HG02884 (cell line): Measurements from ENCODE around the gene INTS3.
"Not testable (repeated sequence)": the region's sequence is repeated elsewhere in the genome, so short reads cannot be mapped to it uniquely, and the experiment has no call there.

Source experiments
- ATAC-seq: cut with Tn5 transposase; IDR thresholded peaks from one replicate; pipeline ENCODE4 v1.9.1; 2021; ENCODE audit warnings: mild to moderate bottlenecking, moderate library complexity; ENCODE audit not compliant: unreplicated experiment

Gene INTS3

DNA sequence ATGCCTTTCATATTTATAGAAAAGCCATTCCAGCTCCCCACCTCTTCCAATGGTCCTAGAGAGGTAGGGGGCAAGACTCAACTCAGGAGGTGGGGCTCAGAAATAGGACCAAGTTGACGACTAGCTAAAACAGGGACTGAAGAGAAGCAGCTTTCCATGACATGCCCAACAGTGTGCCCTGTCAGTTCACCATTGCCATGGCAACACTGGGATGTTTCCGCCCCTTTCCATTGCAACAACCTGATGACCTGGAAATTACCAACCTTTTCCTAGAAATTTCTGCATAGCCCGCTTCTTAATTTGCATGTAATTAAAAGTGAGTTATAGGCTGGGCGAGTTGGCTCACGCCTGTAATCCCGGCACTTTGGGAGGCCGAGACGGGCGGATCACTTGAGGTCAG is 22.4 kb upstream of the INTS3 start:
- no peak for ATAC-seq

DNA sequence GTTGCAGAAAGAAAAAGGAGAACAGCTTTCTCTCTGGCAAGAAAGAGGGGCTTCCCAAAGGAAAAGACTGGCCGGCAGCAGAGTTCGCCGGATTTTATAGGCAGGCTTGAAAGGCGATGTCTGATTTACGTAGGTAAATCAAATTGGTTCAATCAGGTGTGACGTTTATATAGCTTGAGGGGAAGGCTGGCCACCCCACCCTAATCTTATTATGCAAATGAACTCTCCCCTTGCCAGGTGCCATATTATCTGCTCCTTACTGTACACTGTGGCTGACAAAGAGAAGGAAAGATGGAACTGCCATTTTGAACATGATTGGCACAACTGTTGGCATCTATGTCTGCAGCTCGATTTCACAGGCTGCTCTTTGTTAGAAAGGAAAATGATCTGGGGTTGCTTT is 16.8 kb upstream of the INTS3 start:
- no peak for ATAC-seq

DNA sequence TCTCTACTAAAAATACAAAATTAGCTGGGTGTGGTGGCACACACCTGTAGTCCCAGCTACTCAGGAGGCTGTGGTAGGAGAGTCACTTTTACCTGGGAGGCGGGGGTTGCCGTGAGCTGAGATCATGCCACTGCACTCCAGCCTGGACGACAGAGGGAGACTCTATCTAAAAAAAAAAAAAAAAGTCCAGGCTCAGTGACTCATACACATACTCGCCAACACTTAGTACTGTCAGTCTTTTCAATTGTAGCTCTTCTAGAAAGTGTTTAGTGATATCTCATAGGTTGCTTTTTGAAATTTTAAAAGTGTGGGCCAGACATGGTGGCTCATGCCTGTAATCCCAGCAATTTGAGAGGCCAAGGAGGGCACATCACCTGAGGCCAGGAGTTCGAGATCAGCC is 11.6 kb upstream of the INTS3 start:
- not testable (repeated sequence) for ATAC-seq

GRCh38 chr1:153717330-153717729 is 10.5 kb upstream of the INTS3 start:
- ATAC-seq, result no peak

GRCh38 chr1:153723687-153724086 is 4.2 kb upstream of the INTS3 start:
- ATAC-seq, result no peak

- not testable (repeated sequence) for ATAC-seq
These were observed 3.2 kb upstream of the INTS3 start for GRCh38 chr1:153724634-153725033.

- no peak for ATAC-seq
These were observed 636 bp downstream of the INTS3 start for GRCh38 chr1:153728305-153729066.

DNA sequence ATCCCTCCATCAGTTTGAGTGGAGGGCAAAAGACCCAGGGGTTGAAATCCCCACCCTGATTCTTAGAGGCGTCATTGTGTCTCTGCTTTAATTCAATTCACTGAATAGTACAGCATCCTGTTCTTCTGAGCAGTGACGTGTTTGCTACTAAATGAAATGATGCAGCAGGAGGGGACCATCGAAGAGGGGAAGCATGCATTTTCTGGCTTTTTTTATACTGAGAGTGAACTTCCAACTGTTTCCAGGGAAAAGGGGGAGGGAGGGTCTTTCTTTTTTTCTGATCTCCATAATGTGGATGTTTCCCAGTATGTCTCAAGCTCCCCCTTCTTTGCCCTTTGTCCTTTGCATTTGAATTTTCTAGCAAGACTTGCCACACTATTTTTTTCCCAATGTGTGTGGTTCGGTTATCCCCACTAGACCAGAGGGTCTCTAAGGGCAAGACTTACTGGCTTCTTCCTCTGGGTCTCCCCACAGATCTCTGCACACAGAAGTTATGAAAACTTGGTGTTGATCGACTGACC is 2.7 kb downstream of the INTS3 start:
- no peak for ATAC-seq

- no peak for ATAC-seq
These were observed 6.1 kb downstream of the INTS3 start for GRCh38 chr1:153733970-153734369.

DNA sequence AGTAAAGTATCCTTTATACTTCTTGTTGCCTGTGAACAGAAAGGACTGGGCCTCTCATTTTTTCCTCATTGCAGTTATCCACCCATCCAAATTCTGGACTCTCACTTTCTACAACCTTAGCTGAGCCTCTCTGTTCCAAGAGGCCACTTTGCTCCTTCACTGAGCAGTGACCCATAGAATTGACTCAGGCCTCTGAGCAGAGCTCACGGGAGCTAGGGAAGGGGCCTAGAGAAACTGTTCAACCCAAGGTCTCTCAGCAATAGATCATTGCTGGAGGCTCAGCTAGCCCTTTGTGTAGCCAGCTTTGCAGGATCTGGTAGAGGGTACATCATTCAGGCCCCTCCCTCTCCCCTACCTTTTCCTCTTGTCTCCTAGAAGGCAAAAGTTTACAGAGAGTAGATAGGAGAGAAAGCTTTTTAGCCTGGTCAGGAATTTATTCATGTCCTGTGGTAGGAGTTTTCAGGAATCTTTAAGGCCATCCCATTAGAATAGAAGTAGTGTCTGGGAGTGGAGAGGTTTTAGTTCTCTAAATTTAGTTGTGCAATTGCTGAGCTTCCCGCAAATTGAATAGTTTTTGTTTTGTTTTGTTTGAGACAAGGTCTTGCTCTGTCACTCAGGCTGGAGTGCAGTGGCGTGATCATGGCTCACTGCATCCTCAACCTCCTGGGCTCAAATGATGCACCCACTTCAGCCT is 6.7 kb downstream of the INTS3 start:
- no peak for ATAC-seq

DNA sequence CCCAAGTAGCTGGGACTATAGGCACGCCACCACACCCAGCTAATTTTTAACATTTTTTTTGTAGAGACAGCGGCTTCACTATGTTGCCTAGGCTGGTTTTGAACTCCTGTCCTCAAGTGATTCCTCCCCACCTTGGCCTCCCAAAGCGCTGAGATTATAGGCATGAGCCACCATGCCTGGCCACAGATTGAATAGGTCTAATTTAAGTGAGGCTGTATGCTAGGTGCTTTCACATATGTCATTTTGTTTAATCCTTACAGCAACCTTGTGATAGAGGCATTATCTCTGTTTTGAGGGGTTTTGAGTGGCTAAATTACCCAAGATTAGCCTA is 7.2 kb downstream of the INTS3 start:
- no peak for ATAC-seq

- no peak for ATAC-seq
These were observed 14.1 kb downstream of the INTS3 start for GRCh38 chr1:153741986-153742385.

DNA sequence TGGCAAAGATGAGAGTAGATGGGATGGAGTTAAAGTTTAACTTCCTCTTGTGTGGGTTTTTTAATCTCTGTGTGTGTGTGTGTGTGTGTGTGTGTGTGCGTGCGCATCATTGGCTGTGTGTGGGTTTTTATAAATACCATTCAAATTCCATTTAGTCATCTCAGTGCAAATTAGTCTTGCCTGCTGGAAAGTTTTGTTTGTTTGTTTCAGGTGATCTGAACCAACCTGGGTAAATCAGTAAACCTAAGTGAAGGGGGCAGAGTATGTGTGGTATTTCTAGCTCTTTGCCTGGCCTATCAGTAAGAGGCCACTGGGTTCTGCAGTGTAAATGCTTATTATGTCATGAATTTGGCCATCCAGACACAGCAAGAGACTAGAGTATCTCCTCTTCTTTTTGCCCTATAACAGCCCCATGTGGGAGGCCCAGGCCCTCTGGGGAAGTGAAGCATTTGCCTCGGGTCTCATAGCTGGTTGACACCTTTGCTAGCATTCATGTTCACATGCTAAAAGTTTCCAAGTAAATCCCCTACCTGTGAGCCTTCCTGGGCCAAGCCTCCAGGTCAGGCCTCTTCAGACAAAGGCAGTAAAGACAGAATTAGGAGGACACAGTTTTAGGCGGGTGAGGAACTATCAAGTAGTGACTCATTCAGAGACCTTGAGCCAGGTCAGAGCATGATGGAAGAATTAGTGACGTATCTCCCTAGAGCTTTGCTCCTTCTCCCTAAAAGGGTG is 14.7 kb downstream of the INTS3 start:
- ATAC-seq, result no peak

DNA sequence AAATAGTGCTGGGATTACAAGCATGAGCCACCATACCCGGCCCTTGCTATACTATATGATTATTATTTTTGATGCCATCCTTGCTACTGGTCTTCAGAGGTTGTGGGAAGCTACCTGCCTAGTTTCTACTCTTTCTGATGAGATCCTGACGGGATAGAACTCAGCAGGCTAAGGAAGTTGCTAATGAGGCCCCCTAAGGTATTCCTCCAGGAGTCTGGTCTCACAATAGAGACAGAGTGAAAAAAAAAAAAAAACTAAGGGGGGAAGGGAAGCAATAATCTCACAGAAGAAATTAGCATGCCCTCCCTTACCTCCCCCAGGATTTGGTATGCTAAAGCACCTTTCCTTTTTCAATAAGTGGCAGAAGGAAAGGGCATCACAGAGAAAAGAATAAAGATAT is 17.6 kb downstream of the INTS3 start:
- ATAC-seq, result no peak

DNA sequence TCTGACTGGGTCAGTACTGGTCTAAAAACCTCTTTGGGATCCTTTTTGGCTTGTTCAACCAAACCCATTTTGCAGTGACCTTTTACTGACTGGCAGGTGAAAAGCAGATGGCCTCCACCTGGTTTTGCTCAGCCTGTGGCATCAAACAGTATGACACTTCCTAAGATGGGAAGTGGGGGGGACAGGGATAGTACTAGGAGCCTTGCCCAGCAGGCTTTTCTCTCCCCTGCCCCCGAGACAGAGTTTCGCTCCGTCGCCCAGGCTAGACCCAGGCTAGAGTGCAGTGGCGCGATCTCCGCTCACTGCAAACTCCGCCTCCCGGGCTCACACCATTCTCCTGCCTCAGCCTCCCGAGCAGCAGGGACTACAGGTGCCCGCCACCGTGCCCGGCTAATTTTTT is 18.3 kb downstream of the INTS3 start:
- ATAC-seq, result no peak

DNA sequence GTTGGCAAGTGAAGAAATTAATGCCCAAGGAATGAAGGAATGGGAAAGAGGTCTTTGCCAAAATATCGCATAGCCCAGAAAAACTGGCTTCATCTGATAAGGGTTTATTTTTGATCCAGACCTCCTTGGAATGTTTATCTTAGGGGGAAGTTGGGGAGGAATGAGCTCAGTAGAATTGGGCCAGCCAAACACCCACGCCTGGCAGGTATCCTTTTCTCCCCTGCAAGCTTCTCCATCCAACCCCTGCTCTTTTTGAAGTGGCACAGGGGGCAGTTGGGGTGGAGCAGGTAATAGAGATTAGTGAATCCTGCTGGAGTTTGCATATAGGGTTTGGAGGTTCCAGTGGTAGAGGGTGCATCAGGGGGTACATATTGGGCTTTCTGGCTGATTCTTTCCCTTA is 21.1 kb downstream of the INTS3 start:
- no peak for ATAC-seq

- no peak for ATAC-seq
These were observed 21.7 kb downstream of the INTS3 start for GRCh38 chr1:153749408-153750005.

DNA sequence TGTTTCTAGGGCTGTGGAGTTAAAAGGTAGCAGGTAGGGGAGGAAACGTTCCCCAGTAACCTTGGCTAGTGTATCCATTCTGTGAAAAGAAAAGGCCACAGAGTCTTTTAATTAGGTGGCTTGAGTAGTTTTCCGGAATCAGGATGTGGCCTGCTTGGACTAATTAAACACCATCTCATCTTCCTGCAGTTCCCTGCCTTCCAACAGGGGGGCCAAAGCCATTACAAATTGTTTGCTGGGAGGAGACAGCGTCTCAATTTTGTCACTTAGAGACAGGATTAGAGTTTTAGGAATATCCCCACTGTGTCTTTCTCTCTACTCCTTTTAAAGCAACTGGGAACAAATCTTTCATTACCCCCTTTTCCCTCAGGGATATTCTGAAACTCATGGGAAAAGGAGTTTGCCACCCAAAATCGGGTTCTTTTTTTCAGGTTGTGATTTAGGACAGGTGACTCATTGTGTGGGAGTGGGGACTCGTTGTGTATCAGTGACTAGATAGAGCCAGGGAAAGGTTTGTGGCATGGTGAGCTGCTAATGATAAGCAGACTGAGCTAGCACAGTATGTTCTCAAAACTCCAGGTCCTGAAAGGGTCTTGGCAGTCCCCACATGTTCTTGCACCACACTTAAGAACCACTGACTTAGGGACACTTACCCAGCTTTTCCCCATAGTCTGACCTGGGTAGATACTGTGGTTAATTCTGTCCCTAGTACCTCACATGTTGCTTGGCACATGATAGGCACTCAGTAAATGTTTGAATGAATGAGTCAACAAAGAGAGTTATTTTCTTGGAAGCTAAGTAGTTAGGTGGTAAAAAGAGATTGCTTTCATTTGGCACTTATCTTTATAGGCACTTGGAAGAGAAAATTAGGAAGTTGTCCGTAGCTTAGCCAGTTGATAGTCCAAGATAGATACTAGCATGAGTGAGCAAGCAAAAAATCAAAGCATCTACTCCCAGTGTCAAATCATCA is 22.5 kb downstream of the INTS3 start:
- ATAC-seq, result no peak

GRCh38 chr1:153752072-153752471 is 24.2 kb downstream of the INTS3 start:
- ATAC-seq, result no peak

GRCh38 chr1:153752571-153753195 is 24.8 kb downstream of the INTS3 start:
- ATAC-seq, result no peak
